Raji (cell line): ENCODE results near the gene DEFB118.

Experiments
- POLR2A ChIP-seq: IDR thresholded peaks from 2 replicates; pipeline ENCODE4 v1.6.1; 2011; ENCODE audit warnings: low read depth, low read length, control low read depth; ENCODE audit not compliant: insufficient read depth

Gene DEFB118, protein sequence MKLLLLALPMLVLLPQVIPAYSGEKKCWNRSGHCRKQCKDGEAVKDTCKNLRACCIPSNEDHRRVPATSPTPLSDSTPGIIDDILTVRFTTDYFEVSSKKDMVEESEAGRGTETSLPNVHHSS

DNA sequence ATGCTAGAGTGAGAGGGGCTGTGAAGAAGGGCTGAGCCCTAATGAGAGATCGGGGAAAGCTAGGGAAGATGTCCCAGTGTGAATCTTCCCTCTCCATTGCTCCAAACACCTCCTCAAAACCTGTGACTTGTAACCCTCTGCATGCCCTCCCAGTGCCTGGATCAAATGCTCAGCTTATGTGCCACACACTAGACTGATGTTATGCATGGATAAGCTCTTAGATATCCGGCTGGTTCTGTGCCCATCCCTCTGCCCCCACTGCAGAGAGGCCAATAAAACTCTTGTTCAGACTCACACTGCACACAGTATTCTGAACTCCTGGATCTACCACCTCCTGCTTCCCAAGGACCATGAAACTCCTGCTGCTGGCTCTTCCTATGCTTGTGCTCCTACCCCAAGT lies at the start of gene DEFB118:
Gene DEFB118, plus strand, starts transcription at position 301 of the 400 bp plus-strand sequence. Its CDS starts 50 bp downstream, at position 351.
- TF ChIP-seq POLR2A = no peak

DNA sequence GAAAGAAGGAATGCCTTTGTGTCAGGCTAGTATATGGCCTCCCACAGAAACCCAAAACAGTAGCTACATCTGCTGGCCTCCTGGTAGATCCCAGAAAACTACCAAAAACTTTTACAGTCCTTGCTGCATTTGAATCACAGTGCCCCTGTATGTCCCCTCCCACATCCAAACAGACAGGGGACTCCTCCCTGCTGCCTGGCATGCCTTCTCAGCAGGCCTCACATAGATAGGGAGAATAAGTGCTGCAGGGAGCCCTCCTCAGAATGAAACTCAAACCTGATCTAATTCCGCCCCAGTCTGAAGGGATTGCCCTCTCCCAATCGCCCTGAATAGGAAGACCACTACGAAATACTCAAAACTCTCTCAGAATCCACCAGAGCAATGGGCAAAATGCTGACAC lies 45.9 kb upstream of the DEFB118 start:
- no peak for TF ChIP-seq POLR2A

DNA sequence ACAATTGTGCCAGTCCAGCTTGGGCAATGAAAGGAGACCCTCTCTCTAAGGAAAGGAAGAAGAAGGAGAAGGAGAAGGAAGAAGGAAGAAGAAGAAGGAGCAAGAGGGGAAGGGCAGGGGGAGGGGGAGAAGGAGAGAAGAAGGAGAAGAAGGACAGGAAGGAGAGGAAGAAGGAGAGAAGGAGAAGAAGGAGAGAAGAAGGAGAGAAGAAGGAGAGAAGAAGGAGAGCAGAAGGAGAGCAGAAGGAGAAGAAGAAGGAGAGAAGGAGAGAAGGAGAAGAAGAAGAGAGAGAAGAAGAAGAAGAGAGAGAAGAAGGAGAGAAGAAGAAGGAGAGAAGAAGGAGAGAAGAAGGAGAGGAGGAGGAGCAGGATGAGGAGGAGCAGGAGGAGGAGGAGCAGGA lies 37.5 kb upstream of the DEFB118 start:
- no peak for TF ChIP-seq POLR2A

DNA sequence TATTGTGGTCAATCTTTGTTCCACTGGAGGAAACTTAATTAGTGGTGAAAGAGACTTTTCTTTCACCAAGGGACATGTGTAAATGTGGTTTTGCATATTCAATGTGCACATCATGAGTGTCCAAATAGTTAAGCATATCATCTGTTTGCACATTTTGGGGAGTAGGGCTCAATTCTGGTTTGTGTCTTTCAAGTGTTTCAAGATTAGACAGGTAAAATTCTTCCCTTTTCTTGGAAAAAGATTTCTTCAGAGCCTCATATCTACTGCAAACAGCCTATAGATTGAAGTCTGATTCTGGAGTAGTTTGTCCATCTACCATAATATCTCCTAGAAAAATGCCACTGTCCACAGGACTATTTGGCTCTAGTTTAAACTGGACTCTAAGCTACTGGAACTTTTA lies 26.9 kb upstream of the DEFB118 start:
- no peak for TF ChIP-seq POLR2A

DNA sequence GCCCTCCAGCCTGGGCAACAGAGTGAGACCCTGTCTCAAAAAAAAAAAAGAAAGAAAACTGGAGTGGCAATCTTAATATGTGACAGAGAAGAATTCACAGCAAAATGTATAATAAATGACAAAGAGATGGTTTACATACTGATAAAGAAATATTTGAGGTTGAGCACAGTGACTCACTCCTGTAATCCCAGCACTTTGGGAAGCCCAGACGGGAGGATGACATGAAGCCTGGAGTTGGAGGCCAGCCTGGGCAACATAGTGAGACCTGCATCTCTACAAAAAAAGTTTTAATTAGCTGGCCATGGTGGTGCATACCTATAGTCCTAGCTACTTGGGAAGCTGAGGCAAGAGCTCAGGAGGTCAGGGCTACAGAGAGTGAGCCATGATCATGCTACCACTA lies 12.4 kb upstream of the DEFB118 start:
- TF ChIP-seq POLR2A = no peak

DNA sequence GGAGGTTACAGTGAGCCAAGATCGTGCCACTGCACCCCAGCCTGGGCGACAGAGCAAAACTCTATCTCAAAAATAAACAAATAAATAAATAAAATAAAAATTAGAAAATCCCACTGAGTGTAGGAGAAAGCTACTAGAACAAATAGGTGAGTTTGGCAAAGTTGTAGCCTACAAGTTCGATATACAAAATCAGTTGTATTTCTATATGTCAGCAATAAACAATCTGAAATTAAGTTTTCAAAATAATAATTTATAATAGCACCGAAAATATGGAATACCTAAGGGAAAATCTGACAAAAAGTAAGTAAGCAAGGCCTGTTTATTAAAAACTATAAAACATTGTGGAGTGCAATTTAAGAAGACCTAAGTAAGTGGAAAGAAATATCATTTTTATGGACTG lies 5.1 kb upstream of the DEFB118 start:
- TF ChIP-seq POLR2A = no peak

DNA sequence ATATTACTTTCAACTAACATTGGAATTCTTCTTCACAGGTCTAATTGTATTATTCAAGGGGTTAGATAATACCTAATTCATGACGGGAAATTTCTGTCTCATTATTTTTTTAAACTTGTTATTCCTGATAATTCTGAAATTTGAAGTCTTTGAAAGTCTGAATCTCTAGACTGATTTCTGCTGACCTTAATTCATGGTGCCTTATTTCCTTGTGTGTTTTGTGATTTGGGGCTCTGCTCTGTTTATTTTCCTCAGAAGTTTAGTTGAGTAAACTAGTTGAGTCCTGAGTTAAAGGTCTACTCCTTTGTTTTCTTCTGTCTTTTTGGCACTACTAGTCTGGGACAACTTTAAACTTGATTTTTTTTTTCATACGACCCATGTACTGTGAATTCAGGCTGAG lies 5.9 kb downstream of the DEFB118 start:
- TF ChIP-seq POLR2A = no peak

DNA sequence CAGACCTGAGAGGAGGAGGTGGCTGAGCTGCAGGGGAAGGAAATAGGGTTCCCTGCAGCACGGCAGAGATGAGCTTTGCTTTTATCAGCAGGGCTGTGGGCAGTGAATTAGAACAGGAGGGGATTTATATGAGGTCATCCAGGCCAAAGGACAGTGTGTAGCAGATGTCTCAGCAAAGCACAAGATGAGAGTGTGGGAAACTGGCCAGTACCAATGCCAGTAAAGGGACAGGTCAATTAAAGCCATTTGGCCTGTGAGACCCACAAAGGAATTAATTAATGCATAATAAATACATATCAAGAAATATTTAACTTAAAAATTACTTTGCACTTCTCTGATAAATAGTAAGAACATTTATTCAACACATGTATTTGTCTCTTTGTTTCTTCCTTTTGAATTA lies 22.1 kb downstream of the DEFB118 start, which contains the start of gene DEFB119:
Gene DEFB119, minus strand, starts transcription at position 101 of the 400 bp plus-strand sequence. CDS start 107 bp downstream, outside the sequence.
- no peak for TF ChIP-seq POLR2A

DNA sequence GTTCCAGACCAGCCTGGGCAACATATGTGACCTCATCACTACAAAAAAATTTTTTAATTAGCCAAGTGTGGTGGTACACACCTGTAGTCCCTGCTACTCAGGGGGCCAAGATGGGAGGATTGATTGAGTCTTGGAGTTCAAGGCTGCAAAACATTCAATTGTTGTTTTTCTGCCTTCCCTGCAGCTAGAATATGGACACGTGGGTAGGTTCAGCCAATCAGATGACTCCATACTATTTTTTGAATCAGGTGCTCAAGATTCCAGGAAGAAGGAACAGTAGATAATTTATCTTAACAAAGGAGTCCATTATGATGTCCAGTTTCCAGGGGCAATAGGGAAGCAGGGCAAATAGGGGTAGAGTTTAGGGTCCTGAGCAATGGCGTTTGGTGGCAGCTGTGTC lies 24.4 kb downstream of the DEFB118 start:
- no peak for TF ChIP-seq POLR2A

DNA sequence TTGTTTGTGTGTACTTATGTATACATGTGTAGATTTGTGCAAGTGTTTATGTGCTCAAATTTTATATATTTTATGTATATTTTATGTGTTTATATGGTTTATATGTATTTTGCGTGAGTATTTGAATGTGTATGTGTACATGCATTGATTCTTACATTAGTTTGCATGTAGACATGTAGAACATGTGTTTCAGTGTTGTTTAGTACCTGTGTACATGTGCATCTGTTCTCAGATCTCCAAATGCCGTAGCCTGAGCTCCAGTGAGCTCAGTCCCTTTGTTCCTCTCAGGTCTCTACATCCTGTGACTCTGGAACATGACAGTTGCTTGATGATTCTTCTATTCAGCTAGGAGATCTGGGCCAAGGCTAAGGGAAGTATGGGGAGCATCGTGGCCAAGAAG lies 26.5 kb downstream of the DEFB118 start:
- no peak for TF ChIP-seq POLR2A

DNA sequence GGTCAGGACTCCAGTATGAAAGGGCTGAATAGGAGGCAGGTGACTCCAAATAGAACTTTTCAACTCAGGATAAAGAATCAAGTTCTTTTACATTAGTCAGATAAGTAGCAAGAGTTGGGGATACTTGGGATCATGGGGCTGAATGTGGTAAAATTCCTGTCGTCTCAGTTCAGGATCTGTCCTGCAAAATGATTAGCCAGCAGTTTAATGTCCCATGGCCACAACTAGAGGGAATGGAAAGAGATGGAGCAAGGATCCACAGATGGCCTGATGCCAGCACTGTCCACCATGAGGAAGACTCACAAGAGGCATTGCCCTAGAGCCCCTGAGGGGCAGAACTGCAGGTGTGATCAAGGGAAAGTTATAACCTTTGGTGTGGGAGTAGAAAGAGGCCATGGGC lies 35.5 kb downstream of the DEFB118 start:
- no peak for TF ChIP-seq POLR2A

DNA sequence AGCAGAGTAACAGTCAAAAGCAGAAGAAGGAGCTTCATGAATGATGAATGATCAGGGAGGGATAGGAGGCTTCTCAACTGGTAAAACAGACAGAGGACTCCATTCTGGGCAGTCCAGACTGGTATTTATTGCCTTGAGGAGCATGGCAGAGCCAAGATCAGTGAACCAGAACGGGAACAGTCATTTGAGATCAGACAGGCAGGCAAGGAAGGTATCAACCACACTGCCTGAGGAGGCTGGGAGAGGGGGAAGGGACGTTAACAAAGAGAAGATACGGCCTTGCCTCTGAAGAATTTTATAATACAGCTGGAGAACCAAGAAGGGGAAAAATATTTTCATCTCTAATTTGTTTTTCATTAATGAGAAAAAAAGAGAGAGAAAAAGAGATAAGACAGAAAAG lies 37.7 kb downstream of the DEFB118 start, which contains the start of gene DEFB121:
Gene DEFB121, minus strand, starts transcription at position 101 of the 400 bp plus-strand sequence. Its CDS starts 63 bp downstream, at position 38.
- no peak for TF ChIP-seq POLR2A

DNA sequence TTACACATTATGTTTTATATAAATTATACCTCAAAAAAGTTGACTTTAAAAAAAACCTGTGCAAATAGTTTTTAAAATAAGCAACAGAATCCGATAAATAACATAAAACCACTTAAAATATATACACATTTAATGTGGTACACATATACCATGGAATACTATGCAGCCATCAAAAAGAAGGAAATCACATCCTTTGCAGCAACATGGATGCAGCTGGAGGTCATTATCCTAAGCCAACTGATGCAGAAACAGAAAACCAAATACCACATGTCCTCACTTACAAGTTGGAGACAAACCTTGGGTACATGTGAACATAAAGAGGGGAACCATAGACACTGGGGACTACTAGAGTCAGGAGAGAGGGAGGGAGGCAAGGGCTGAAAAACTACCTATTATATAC lies 41.6 kb downstream of the DEFB118 start:
- TF ChIP-seq POLR2A = no peak

DNA sequence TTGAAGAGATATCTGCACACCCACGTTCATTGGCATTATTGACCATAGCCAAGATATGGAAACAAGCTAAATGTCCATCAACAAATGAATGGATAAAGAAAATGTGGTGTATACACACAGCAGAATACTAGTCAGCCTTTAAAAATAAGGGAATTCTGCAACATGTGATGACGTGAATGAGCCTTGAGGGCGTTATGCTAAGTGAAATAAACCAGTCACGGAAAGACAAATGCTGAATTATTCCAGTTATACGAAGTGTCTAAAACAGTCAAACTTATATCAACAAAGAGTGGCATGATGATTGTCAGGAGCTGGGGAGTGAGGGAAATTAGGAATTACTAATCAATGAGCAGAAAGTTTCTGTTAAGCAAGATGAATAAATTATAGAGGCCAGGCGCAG lies 46.0 kb downstream of the DEFB118 start:
- no peak for TF ChIP-seq POLR2A

DNA sequence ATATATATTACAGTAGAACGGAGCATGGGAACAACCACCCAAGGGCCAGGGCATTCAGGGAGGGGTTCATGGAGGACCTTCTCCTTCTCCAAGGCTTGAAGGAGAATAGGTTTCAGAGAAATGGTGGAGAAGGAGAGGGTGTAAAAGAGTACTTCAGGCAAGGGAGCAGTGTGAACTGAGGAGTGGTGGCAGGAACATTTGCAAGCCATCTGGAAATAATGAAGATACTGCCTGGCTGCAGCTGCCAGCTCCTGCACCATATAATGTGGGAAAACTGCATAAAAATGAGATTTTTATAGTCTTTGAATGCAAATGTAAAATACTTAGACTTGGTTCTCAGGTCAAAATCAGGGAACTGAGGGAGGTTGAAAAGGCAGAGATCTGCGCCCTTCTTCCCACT lies 47.3 kb downstream of the DEFB118 start:
- TF ChIP-seq POLR2A = no peak

DNA sequence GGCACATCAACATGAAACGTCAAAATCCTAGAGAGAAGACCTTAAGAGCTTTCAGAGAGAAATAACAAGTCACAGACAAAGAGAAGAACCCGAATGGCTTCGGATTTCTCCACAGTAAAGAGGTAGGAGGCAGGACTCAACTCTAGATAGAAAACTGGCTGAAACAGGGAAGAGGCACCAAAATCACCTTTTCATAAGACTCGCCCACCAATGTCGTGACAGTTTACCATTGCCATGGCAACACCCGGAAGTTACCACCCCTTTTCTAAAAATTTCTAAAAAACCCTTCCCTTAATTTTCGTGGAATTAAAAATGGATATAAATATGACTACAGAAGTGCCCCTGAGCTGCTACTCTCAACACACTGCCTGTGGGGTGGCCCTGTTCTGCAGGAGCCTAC lies 49.9 kb downstream of the DEFB118 start:
- TF ChIP-seq POLR2A = no peak
